Activated T-helper 1 cell treated with anti-CD3 and anti-CD28 coated beads, Interleukin-12 subunit alpha, Interleukin-12 subunit beta, Interleukin-2, Interleukin-4 antibody, amounts not matched to agents 30 ng/mL and 10 ng/mL and 1 ng/mL, durations not matched to agents 14 hours and 24 hours and 36 hours (primary cell): Measurements from ENCODE around the gene CHRNA1. TPM values are rescaled to one million over a fixed set of nuclear protein-coding genes. Genes with fewer than 3 reads are reported as not detected.
A peak's percentile ranks its signal among the peaks of the same experiment; 100 is the strongest.
"Not testable (repeated sequence)": the region's sequence is repeated elsewhere in the genome, so short reads cannot be mapped to it uniquely, and the experiment has no call there.

Experiments used
- DNase-seq: peaks from one replicate; pipeline ENCODE4 v3.0.0; 2021; ENCODE audit warnings: low spot score
- H3K27ac Mint-ChIP-seq: one replicate; pipeline ENCODE4 v1.8.0; 2021; ENCODE audit warnings: mild to moderate bottlenecking, mixed read lengths
- H3K27me3 Mint-ChIP-seq: one replicate; pipeline ENCODE4 v1.8.0; 2022; ENCODE audit warnings: mild to moderate bottlenecking, moderate library complexity, mixed read lengths; ENCODE audit not compliant: insufficient read depth
- H3K36me3 Mint-ChIP-seq: one replicate; pipeline ENCODE4 v1.8.0; 2021; ENCODE audit warnings: low read depth, mixed read lengths
- H3K4me1 Mint-ChIP-seq: one replicate; pipeline ENCODE4 v1.8.0; 2021; ENCODE audit warnings: low read depth, mixed read lengths
- H3K4me3 Mint-ChIP-seq: one replicate; pipeline ENCODE4 v1.8.0; 2021; ENCODE audit warnings: mild to moderate bottlenecking, moderate library complexity, mixed read lengths
- H3K9me3 Mint-ChIP-seq: one replicate; pipeline ENCODE4 v1.8.0; 2021; ENCODE audit warnings: mixed read lengths
- intact Hi-C: fragments of 100-400 bp; cut with micrococcal nuclease; formaldehyde crosslinking; loops from one replicate; pipeline ENCODE4 v1.15.1; 2024
- total RNA-seq: library from RNA; stranded (reverse); gene quantifications from 2 replicates; pipeline ENCODE4 v1.2.3, GENCODE V29; 2022

CHRNA1 gene
- total RNA-seq, 1 donor from 2014 or later = not detected

DNA sequence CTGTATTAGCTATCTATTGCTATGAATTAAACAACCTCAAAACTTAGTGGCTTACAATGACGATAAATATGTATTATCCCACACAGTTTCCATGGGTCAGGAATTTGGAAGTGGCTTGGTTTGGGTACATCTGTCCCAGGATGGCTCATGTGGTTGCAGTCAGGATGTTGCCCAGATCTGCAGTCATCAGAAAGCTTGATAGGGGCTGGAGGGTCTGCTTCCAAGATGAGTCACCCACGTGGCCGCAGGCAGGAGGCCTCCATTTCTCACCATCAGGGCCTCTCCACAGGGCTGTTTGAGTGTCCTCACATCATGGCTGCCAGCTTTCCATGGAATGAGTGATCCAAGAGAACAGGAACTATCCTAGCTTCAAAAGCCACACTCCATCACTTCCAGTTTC is 46.4 kb downstream of the CHRNA1 start:
- no peak for DNase-seq
- Mint-ChIP-seq H3K9me3 (no peaks in the 10 kb centered on the region), H3K36me3 (no peaks in the 10 kb centered on the region), H3K27ac (no peak overlapping the region), H3K27me3 (peaks cover 16% of the 10 kb centered on the region), H3K4me3 (no peak overlapping the region), H3K4me1 (peaks cover 38% of the 10 kb centered on the region)
- intact Hi-C loops = loop anchor here (5.0 kb wide), 1 partner anchor 34 kb away; no protein-coding TSS in a partner anchor

DNA sequence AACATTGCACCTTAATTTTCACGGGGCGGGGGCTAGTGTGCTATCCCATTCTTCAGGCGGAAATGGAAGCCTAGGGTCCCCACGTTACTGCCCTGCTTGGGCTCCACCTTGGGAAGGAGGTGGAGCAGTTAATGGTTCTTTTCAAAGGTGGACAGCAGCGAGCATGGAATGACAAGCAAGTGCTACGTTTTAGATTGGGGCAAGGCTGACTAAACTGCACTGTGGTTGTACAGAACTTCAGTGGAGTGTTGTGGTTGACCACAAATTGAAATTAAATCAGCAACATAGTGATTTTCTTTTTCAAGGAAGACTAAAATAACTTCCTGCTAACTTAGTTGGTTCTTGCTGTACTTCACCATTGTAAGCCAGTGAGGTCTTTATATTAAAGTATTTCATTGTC is 47.0 kb downstream of the CHRNA1 start:
- no peaks in the 10 kb centered on the region for H3K36me3 Mint-ChIP-seq
- intact Hi-C loops = loop anchor here (5.0 kb wide), 1 partner anchor 35 kb away; no protein-coding TSS in a partner anchor
- peaks cover 38% of the 10 kb centered on the region for H3K4me1 Mint-ChIP-seq
- no peaks in the 10 kb centered on the region for H3K9me3 Mint-ChIP-seq
- H3K27ac Mint-ChIP-seq = no peak overlapping the region
- DNase-seq = peak; percentile 17
- H3K27me3 Mint-ChIP-seq = peaks cover 16% of the 10 kb centered on the region
- peak overlapping the region; percentile 37 for H3K4me3 Mint-ChIP-seq

DNA sequence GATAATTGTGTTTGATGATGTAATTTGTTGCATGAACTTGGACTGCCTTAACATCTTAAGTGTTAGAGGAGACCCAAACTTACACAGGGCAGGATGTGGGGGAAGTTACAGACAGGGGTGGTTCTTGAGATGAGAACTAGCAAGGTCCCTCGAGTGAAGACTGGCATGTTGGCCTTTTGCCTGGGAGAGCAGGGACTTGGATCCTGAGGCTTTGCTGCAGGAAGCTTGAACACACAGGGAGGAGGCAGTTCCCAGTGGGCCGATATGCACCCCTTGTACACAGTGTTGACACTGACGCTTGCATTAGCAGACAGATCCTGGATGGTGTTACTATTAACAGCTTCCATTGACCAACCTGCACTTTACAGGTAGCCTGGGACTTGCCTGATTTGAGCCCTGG is 47.5 kb downstream of the CHRNA1 start:
- Mint-ChIP-seq H3K27ac (peak overlapping the region; percentile 83), H3K4me1 (peaks cover 35% of the 10 kb centered on the region), H3K9me3 (no peaks in the 10 kb centered on the region), H3K27me3 (peaks cover 13% of the 10 kb centered on the region), H3K36me3 (no peaks in the 10 kb centered on the region), H3K4me3 (peak overlapping the region; percentile 75)
- DNase-seq = no peak
- intact Hi-C loops = loop anchor here (5.0 kb wide), 1 partner anchor 36 kb away; no protein-coding TSS in a partner anchor

DNA sequence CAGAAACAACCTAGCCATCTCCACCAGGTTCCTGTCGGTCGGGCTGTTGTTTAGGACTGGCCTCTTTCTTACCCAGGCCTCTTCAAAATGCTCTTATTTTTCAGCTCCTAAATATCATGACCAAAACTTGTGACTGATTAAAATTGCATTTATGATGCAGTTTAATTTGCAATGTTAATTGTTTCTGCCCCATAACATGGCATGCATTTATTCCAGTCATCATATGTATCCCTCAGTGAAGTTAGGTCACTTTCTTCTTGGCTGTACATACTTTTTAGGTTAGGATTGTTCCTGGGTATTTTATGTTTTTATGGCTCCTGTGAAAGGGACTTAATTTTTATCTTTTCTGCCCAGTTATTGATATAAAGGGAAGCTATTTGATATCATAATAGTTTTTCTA is 50.6 kb downstream of the CHRNA1 start:
- no peak for DNase-seq
- Mint-ChIP-seq H3K4me3 (no peak overlapping the region), H3K36me3 (no peaks in the 10 kb centered on the region), H3K27me3 (peaks cover 10% of the 10 kb centered on the region), H3K4me1 (peaks cover 26% of the 10 kb centered on the region), H3K9me3 (no peaks in the 10 kb centered on the region), H3K27ac (no peak overlapping the region)
- intact Hi-C loops = no loop called here

DNA sequence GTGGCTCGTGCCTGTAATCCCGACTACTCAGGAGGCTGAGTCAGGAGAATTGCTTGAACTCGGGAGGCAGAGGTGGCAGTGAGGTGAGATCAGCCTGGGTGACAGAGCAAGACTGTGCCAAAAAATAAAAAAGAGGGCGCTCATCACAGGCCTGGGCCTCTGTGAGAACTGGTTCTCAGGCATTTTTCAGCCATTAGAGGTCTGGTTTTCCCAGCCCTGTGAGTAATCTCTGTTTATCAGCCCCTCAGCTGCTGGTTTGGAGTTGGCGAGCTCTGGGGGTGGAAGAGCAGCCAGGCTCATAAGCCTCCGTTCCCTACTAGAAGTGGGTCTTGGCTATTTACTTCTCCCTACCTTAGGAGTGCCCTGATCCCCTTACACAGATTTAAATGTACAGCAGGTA is 53.1 kb downstream of the CHRNA1 start:
- H3K9me3 Mint-ChIP-seq = no peaks in the 10 kb centered on the region
- H3K27ac Mint-ChIP-seq = no peak overlapping the region
- H3K36me3 Mint-ChIP-seq = no peaks in the 10 kb centered on the region
- peaks cover 1% of the 10 kb centered on the region for H3K4me1 Mint-ChIP-seq
- H3K4me3 Mint-ChIP-seq = no peak overlapping the region
- intact Hi-C loops = no loop called here
- DNase-seq = no peak
- H3K27me3 Mint-ChIP-seq = peaks cover 22% of the 10 kb centered on the region

DNA sequence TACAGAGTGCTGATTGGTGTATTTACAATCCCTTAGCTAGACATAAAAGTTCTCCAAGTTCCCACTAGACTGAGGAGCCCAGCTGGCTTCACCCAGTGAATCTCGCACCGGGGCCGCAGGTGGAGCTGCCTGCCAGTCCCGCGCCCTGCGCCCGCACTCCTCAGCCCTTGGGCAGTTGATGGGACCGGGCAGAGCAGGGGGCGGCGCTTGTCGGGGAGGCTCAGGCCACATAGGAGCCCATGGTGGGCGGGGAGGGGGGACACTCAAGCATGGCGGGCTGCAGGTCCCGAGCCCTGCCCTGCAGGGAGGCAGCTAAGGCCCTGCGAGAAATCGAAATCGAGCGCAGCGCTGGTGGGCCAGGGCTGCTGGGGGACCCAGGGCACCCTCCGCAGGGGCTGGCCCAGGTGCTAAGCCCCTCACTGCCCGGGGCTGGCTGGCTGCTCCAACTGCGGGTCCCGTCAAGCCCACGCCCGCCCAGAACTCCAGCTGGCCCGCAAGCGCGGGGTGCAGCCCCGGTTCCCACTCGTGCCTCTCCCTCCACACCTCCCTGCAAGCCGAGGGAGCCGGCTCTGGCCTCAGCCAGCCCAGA is 54.8 kb downstream of the CHRNA1 start:
- not testable (repeated sequence) for H3K36me3 Mint-ChIP-seq, H3K27ac Mint-ChIP-seq, H3K9me3 Mint-ChIP-seq, DNase-seq, H3K4me3 Mint-ChIP-seq, H3K4me1 Mint-ChIP-seq
- H3K27me3 Mint-ChIP-seq = peaks cover 20% of the 10 kb centered on the region
- intact Hi-C loops = loop anchor here (1.0 kb wide), 1 partner anchor 21 kb away; no protein-coding TSS in a partner anchor

DNA sequence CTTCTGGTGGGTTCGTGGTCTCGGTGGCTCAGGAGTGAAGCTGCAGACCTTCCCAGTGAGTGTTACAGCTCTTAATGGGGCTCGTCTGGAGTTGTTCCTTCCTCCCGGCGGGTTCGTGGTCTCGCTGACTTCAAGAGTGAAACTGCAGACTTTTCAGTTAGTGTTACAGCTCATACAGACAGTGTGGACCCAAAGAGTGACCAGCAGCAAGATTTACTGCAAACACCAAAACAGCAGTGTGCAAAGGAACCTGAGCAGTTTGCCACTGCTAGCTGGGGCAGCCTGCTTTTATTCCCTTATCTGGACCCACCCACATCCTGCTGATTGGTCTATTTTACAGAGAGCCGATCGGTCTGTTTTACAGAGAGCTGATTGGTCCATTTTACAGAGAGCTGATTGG is 55.6 kb downstream of the CHRNA1 start:
- H3K36me3 Mint-ChIP-seq = no peaks in the 10 kb centered on the region
- H3K9me3 Mint-ChIP-seq = no peaks in the 10 kb centered on the region
- H3K27me3 Mint-ChIP-seq = peaks cover 25% of the 10 kb centered on the region
- H3K4me1 Mint-ChIP-seq = no peaks in the 10 kb centered on the region
- intact Hi-C loops = loop anchor here (1.0 kb wide), 1 partner anchor 22 kb away; no protein-coding TSS in a partner anchor
- no peak overlapping the region for H3K27ac Mint-ChIP-seq
- DNase-seq = no peak
- H3K4me3 Mint-ChIP-seq = no peak overlapping the region

DNA sequence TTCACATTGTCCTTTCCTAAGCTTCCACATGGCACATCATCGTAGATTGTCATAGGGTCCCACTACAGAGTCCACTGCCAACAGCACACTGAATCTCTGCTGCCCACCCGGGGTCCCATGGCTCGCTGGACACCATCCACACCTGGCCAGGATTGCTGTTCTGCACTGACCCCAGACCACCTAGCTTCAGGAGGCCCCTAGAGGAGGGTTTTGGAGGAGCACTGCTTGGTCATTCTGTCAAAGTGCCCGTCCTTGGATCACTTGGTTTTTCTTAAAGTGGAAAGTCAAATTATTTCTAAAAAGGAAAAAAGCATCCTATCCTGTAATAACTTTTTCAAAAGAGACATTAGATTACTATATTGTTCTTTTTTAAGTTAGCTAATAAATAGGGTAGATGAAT is 59.0 kb downstream of the CHRNA1 start:
- no peaks in the 10 kb centered on the region for H3K9me3 Mint-ChIP-seq
- no peaks in the 10 kb centered on the region for H3K36me3 Mint-ChIP-seq
- H3K4me3 Mint-ChIP-seq = no peak overlapping the region
- H3K27me3 Mint-ChIP-seq = peaks cover 37% of the 10 kb centered on the region
- intact Hi-C loops = no loop called here
- no peak overlapping the region for H3K27ac Mint-ChIP-seq
- no peaks in the 10 kb centered on the region for H3K4me1 Mint-ChIP-seq
- DNase-seq = no peak

DNA sequence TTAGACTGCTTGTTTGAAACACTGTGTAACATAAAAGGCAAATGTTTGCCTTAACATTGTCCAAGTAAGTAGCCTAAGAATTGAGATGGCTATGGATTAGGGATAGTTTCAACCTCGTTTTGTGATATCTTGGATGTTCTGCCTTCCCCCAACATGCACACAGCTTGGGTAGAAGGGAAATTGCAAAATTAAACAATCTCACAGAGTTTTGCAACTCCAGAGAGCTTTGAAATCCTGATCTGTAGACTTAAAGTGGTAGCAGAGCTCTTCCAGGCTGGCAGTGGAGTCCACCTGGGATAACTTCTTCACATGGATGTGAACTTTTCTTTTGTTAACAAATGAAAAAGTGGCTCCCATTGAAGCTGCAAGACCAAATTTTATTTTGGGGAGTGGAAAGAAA is 59.6 kb downstream of the CHRNA1 start:
- intact Hi-C loops = loop anchor here (5.0 kb wide), 1 partner anchor 303 kb away; the partner anchor contains the start of gene CHN1
- Mint-ChIP-seq H3K36me3 (no peaks in the 10 kb centered on the region), H3K27ac (no peak overlapping the region), H3K4me1 (no peaks in the 10 kb centered on the region), H3K27me3 (peaks cover 37% of the 10 kb centered on the region), H3K9me3 (no peaks in the 10 kb centered on the region), H3K4me3 (no peak overlapping the region)
- no peak for DNase-seq

DNA sequence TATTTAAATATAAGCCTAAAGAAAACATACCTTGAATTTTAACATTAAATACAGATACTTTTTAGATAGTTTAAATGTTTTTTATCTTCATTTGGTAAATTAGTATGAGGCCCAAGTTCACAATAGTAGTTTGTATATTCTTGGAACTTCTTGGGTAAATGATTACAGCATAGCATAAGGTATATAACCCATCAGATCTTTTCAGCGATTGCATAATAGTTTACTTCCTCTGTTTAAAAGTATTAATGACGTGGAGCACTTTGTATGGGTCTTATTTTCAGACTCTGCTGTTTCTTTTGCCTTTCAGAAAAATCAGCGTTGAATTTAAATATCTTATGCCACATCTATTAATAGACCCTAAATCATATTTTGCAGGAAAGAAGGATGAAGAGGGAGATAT is 60.2 kb downstream of the CHRNA1 start:
- no peaks in the 10 kb centered on the region for H3K4me1 Mint-ChIP-seq
- H3K27ac Mint-ChIP-seq = no peak overlapping the region
- no peaks in the 10 kb centered on the region for H3K36me3 Mint-ChIP-seq
- intact Hi-C loops = loop anchor here (5.0 kb wide), 1 partner anchor 303 kb away; the partner anchor contains the start of gene CHN1
- DNase-seq = no peak
- H3K27me3 Mint-ChIP-seq = peaks cover 35% of the 10 kb centered on the region
- H3K4me3 Mint-ChIP-seq = no peak overlapping the region
- H3K9me3 Mint-ChIP-seq = no peaks in the 10 kb centered on the region

DNA sequence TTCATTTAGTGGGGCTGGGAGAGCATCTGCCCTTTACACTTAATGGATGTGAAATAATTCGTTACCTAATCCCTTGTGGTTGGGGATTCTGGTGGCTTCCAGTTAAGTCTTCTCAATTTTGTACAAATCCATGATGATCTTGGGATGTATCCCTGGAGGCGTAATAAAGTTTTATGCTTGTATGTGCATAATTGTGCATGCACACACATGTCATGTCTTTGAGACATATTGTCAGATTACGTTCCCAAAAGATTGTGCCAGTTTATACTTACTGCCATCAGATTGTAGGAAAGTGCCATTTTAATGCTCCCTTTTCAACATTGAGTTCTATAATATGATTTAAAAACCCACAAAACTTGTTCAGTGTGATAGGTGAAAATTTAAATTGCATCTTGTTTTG is 60.8 kb downstream of the CHRNA1 start:
- H3K36me3 Mint-ChIP-seq = no peaks in the 10 kb centered on the region

DNA sequence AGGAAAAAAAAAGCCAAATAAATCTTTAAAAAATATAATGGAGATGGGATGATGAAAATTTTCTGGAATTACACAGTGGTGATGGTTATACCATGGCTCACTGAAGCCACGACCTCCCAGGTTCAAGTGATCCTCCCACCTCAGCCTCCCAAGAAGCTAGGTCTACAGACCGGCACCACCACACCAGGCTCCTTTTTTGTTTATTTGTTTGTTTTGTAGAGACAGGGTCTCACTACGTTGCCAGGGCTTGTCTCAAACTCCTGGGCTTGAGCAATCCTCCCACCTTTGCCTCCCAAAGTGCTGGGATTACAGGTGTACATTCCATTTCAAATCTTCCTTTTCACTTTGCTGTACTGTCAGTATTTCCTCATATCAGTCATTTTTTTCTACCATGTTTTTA is 61.7 kb downstream of the CHRNA1 start:
- Mint-ChIP-seq H3K9me3 (no peaks in the 10 kb centered on the region), H3K4me1 (peaks cover 1% of the 10 kb centered on the region), H3K27ac (no peak overlapping the region), H3K27me3 (peaks cover 30% of the 10 kb centered on the region), H3K4me3 (no peak overlapping the region), H3K36me3 (no peaks in the 10 kb centered on the region)
- no peak for DNase-seq
- intact Hi-C loops = loop anchor here (5.0 kb wide), 1 partner anchor 305 kb away; the partner anchor contains the start of gene CHN1

More for the DNA sequence above, 60.8 kb downstream of the CHRNA1 start:
- H3K27ac Mint-ChIP-seq = no peak overlapping the region
- no peak for DNase-seq
- no peaks in the 10 kb centered on the region for H3K4me1 Mint-ChIP-seq
- H3K9me3 Mint-ChIP-seq = no peaks in the 10 kb centered on the region
- intact Hi-C loops = loop anchor here (5.0 kb wide), 1 partner anchor 304 kb away; the partner anchor contains the start of gene CHN1
- H3K4me3 Mint-ChIP-seq = no peak overlapping the region
- peaks cover 30% of the 10 kb centered on the region for H3K27me3 Mint-ChIP-seq

DNA sequence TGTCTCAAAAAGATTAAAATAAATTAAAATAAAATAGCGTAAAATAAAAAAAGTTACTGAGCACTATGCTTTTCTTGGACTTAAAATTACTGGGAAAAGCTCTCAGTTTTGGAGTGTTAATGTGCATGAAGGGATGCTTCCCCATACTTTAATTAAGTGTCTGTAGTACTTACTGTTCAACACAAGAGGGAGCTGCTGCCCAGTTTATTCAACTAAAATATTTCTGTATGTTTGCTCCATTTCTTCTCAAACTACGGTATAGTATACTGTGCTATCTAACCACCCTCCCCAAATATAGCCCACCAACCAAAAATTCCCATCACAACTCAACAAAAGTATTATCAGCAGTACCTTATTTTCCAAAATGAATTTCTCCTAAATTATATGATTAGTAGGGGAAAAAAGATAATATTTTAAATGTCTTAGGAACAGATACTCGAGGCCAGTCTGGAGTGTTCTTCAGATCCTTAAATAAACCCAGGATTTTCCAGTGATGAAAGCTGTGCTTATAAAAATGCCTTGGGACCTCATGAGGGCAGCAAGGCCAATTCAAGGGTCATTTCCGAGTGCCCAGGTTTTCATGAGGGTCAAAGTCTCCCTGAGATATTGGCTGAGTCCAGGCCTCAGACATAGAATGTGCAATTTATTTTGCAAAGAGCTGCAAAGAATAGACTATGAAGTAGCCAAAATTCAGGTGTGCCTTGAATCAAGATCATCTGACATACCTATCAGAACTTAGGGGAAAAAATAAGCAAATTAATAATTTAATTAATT is 64.1 kb downstream of the CHRNA1 start:
- H3K27me3 Mint-ChIP-seq = peaks cover 28% of the 10 kb centered on the region
- no peak for DNase-seq
- H3K36me3 Mint-ChIP-seq = no peaks in the 10 kb centered on the region
- peak overlapping the region; percentile 48 for H3K27ac Mint-ChIP-seq
- H3K4me3 Mint-ChIP-seq = no peak overlapping the region
- H3K4me1 Mint-ChIP-seq = peaks cover 8% of the 10 kb centered on the region
- H3K9me3 Mint-ChIP-seq = no peaks in the 10 kb centered on the region
- intact Hi-C loops = loop anchor here (1.0 to 5.0 kb wide), 6 partner anchors 31 to 307 kb away; partner anchors contain the start of gene CHN1
